ENCODE data around the gene GNG8.
A peak's percentile ranks its signal among the peaks of the same experiment; 100 is the strongest.

Gene GNG8

DNA sequence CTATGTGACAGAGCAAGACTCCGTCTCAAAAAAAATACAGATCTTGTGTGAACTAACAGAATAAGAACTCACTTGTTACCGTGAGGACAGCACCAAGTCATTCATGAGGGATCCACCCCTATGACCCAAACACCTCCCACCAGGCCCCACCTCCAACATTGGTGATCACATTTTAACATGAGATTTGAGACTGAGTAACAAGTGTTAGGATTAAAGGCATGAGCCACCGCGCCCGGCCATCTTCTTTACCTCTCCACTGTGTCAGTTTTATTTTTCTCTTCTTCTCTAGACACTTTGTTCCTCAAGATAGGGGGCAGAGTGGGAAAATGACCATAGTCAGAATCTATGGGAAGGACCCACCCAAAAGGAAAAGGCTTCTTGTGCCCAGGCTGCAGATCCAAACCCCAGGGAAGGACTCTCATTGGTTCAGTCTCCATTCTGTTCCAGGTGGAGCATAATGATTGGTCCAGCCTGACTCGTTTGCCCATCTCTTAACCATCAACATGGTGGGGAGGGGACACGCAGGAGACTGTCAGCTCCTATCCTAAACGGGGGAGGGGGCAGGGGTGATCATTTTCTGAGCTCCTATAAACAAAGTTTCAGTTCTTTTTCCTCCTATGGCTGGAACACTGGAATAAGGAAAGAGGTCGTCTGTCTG, 36.2 kb downstream of the GNG8 start (continued):
- TF ChIP-seq, protein P1, sequence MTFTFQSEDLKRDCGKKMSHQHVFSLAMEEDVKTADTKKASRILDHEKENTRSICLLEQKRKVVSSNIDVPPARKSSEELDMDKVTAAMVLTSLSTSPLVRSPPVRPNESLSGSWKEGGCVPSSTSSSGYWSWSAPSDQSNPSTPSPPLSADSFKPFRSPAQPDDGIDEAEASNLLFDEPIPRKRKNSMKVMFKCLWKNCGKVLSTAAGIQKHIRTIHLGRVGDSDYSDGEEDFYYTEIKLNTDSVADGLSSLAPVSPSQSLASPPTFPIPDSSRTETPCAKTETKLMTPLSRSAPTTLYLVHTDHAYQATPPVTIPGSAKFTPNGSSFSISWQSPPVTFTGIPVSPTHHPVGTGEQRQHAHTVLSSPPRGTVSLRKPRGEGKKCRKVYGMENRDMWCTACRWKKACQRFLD (tag by site-specific recombination; IDR thresholded peaks at IDR 0.05), result no peak
- TF ChIP-seq, protein P2, sequence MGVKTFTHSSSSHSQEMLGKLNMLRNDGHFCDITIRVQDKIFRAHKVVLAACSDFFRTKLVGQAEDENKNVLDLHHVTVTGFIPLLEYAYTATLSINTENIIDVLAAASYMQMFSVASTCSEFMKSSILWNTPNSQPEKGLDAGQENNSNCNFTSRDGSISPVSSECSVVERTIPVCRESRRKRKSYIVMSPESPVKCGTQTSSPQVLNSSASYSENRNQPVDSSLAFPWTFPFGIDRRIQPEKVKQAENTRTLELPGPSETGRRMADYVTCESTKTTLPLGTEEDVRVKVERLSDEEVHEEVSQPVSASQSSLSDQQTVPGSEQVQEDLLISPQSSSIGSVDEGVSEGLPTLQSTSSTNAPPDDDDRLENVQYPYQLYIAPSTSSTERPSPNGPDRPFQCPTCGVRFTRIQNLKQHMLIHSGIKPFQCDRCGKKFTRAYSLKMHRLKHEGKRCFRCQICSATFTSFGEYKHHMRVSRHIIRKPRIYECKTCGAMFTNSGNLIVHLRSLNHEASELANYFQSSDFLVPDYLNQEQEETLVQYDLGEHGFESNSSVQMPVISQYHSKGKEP (tag by site-specific recombination; IDR thresholded peaks at IDR 0.05), result no peak
- TF ChIP-seq ZEB2 (tag by site-specific recombination; IDR thresholded peaks at IDR 0.05), result no peak
- TF ChIP-seq, protein P3, sequence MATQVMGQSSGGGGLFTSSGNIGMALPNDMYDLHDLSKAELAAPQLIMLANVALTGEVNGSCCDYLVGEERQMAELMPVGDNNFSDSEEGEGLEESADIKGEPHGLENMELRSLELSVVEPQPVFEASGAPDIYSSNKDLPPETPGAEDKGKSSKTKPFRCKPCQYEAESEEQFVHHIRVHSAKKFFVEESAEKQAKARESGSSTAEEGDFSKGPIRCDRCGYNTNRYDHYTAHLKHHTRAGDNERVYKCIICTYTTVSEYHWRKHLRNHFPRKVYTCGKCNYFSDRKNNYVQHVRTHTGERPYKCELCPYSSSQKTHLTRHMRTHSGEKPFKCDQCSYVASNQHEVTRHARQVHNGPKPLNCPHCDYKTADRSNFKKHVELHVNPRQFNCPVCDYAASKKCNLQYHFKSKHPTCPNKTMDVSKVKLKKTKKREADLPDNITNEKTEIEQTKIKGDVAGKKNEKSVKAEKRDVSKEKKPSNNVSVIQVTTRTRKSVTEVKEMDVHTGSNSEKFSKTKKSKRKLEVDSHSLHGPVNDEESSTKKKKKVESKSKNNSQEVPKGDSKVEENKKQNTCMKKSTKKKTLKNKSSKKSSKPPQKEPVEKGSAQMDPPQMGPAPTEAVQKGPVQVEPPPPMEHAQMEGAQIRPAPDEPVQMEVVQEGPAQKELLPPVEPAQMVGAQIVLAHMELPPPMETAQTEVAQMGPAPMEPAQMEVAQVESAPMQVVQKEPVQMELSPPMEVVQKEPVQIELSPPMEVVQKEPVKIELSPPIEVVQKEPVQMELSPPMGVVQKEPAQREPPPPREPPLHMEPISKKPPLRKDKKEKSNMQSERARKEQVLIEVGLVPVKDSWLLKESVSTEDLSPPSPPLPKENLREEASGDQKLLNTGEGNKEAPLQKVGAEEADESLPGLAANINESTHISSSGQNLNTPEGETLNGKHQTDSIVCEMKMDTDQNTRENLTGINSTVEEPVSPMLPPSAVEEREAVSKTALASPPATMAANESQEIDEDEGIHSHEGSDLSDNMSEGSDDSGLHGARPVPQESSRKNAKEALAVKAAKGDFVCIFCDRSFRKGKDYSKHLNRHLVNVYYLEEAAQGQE (tag by site-specific recombination; IDR thresholded peaks at IDR 0.05), result no peak

DNA sequence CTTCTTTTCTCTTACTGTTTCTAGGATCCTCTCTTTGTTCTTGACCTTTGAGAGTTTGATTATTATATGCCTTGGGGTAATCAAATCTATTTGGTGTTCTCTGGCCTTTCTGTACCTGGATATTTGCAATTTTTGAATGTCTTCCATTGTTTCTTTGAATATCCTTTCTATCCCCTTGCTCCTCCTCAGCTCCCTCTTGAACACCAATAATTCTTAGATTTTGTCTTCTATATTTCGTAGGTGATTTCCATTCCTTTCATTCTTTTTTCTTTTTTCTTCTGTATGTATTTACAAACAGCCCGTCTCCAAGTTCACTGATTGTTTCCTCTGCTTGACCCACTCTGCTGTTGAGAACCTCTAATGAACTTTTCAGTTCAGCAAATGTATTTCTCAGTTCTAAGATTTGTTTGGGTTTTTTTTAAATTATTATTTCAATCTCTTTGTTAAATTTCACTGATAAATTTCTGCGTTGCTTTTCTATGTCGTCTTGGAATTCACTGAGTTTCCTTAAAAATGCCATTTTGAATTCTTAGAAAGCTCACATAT, 37.6 kb downstream of the GNG8 start:
- CTCF ChIA-PET, result interaction anchor here (0.5 to 1.6 kb wide), 6 partner anchors 27 to 404 kb away, joined by 3 to 8 read pairs (median 4); partner anchors contain the start of genes DACT3 and GNG8
- no peak overlapping the region for H3K4me3 ChIP-seq (ENCODE audit: low read depth, low read length)
- no peak overlapping the region for H3K27ac ChIP-seq (ENCODE audit: extremely low read depth, low read depth, low read length)
- H3K9me3 ChIP-seq (ENCODE audit: control insufficient read depth, insufficient read depth, low read depth, low read length), result no peaks in the 10 kb centered on the region
- POLR2A ChIA-PET, result no interaction called here
- peaks cover 6% of the 10 kb centered on the region for H3K4me1 ChIP-seq (ENCODE audit: control insufficient read depth, insufficient read depth, low read length)
- peaks cover 0 to 6% of the 10 kb centered on the region in 2 experiments; a peak in 1 of 3 replicates for H3K36me3 ChIP-seq (ENCODE audit: control insufficient read depth in 2 of 2, insufficient read depth in 1 of 2, low read length in 2 of 2)
- no peak for TF ChIP-seq IKZF3 (tag by site-specific recombination; IDR thresholded peaks at IDR 0.05)
- TF ChIP-seq SETDB1 (IDR thresholded peaks at IDR 0.05; ENCODE audit: insufficient read length, low read length), result peak; percentile 80

DNA sequence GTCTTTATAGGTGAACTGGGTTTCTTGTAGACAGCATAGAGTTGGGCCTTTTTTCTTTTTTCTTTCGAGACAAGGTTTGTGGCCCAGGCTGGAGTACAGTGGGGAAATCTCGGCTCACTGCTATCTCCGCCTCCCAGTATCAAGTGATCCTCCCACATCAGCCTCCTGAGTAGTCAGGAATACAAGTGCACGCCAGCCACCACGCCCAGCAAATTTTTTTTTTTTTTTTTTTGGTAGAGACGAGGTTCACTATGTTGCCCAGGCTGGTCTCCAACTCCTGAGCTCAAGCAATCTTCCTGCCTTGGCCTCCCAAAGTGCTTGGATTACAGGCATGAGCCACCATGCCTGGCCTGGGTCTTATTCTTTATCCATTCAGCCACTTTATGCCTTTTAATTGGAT, 40.0 kb downstream of the GNG8 start:
- no peaks in the 10 kb centered on the region for H3K4me1 ChIP-seq (ENCODE audit: control insufficient read depth, insufficient read depth, low read length)
- ChIA-PET POLR2A (interaction anchor here (0.6 kb wide), 2 partner anchors 16 to 290 kb away, joined by 3 read pairs; no protein-coding TSS in a partner anchor), CTCF (interaction anchor here (0.5 kb wide), 1 partner anchor 543 kb away, joined by 4 read pairs; no protein-coding TSS in a partner anchor)
- no peak overlapping the region for H3K27ac ChIP-seq (ENCODE audit: extremely low read depth, low read depth, low read length)
- no peaks in the 10 kb centered on the region for H3K9me3 ChIP-seq (ENCODE audit: control insufficient read depth, insufficient read depth, low read depth, low read length)
- no peaks in the 10 kb centered on the region for H3K36me3 ChIP-seq (ENCODE audit: control insufficient read depth in 2 of 2, insufficient read depth in 1 of 2, low read length in 2 of 2)
- no peak overlapping the region for H3K4me3 ChIP-seq (ENCODE audit: low read depth, low read length)
- TF ChIP-seq, protein P4, sequence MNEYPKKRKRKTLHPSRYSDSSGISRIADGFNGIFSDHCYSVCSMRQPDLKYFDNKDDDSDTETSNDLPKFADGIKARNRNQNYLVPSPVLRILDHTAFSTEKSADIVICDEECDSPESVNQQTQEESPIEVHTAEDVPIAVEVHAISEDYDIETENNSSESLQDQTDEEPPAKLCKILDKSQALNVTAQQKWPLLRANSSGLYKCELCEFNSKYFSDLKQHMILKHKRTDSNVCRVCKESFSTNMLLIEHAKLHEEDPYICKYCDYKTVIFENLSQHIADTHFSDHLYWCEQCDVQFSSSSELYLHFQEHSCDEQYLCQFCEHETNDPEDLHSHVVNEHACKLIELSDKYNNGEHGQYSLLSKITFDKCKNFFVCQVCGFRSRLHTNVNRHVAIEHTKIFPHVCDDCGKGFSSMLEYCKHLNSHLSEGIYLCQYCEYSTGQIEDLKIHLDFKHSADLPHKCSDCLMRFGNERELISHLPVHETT (tag by site-specific recombination; IDR thresholded peaks at IDR 0.05), result no peak
- 0 out of 2 replicates have a peak, but pooled peaks have one; percentile 17 for TF ChIP-seq ZNF335 (tag by site-specific recombination; conservative IDR thresholded peaks at IDR 0.05)
- no peak for TF ChIP-seq KLF10 (tag by site-specific recombination; IDR thresholded peaks at IDR 0.05)
- TF ChIP-seq SALL2 (tag by site-specific recombination; IDR thresholded peaks at IDR 0.05; ENCODE audit: borderline replicate concordance), result no peak
- no peak for TF ChIP-seq ZNF791 (tag by site-specific recombination; IDR thresholded peaks at IDR 0.05)
- no peak for TF ChIP-seq ZNF600 (tag by site-specific recombination; IDR thresholded peaks at IDR 0.05)
- 0 out of 2 replicates have a peak, but pooled peaks have one; percentile 29 for TF ChIP-seq KLF1 (tag by site-specific recombination; IDR thresholded peaks at IDR 0.05)
- TF ChIP-seq, protein P1 (tag by site-specific recombination; IDR thresholded peaks at IDR 0.05), result no peak
- TF ChIP-seq ZNF677 (tag by site-specific recombination; IDR thresholded peaks at IDR 0.05), result no peak
- no peak for TF ChIP-seq ZNF473 (tag by site-specific recombination; IDR thresholded peaks at IDR 0.05)
- TF ChIP-seq, protein P5, sequence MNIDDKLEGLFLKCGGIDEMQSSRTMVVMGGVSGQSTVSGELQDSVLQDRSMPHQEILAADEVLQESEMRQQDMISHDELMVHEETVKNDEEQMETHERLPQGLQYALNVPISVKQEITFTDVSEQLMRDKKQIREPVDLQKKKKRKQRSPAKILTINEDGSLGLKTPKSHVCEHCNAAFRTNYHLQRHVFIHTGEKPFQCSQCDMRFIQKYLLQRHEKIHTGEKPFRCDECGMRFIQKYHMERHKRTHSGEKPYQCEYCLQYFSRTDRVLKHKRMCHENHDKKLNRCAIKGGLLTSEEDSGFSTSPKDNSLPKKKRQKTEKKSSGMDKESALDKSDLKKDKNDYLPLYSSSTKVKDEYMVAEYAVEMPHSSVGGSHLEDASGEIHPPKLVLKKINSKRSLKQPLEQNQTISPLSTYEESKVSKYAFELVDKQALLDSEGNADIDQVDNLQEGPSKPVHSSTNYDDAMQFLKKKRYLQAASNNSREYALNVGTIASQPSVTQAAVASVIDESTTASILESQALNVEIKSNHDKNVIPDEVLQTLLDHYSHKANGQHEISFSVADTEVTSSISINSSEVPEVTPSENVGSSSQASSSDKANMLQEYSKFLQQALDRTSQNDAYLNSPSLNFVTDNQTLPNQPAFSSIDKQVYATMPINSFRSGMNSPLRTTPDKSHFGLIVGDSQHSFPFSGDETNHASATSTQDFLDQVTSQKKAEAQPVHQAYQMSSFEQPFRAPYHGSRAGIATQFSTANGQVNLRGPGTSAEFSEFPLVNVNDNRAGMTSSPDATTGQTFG (tag by site-specific recombination; IDR thresholded peaks at IDR 0.05; ENCODE audit: borderline replicate concordance), result no peak
- no peak for TF ChIP-seq ZNF114 (tag by site-specific recombination; IDR thresholded peaks at IDR 0.05)
- TF ChIP-seq ZNF37A (tag by site-specific recombination; IDR thresholded peaks at IDR 0.05), result no peak
- no peak for TF ChIP-seq ZIC2 (tag by site-specific recombination; IDR thresholded peaks at IDR 0.05)

Measured in HEK293 (cell line).